H1 (cell line): Measurements from ENCODE around the gene C1QTNF7. TPM values are rescaled to one million over a fixed set of nuclear protein-coding genes. Genes with fewer than 3 reads are reported as not detected.

Experiments used
- CTCF ChIA-PET: fragments of 300-600 bp; sonication (Branson Sonifier 250); formaldehyde crosslinking; loops from one replicate; lab custom pipeline; 2021; ENCODE audit not compliant: partially characterized antibody; lab: Charles Lee
- POLR2A ChIA-PET: fragments of 300-600 bp; sonication (Branson Sonifier 250); formaldehyde crosslinking; loops from one replicate; lab custom pipeline; 2021; ENCODE audit warnings: inconsistent platforms; ENCODE audit not compliant: partially characterized antibody; lab: Charles Lee
- DNase-seq, 2 experiments: peaks; one replicate each; pipeline versions ENCODE4 v3.0.0 to v3.0.0-alpha.2; 2010 to 2022; ENCODE audit warnings: low spot score in 2 of 2, low read depth in 1 of 2, mixed read lengths in 1 of 2
- FAIRE-seq: peaks from 2 replicates; lab custom pipeline; 2011; peaks lifted over from hg19 to GRCh38; lab: Jason Lieb, UNC
- H2AFZ ChIP-seq: 2 replicates; pipeline ENCODE4 v1.8.1; 2012; ENCODE audit warnings: low read length, inconsistent platforms
- H2AK5ac ChIP-seq: 2 replicates; pipeline ENCODE4 v1.6.1; 2013; ENCODE audit warnings: low read depth, low read length
- H2BK120ac ChIP-seq: replicated peaks from 2 replicates; pipeline ENCODE3; 2013; ENCODE audit warnings: low read depth, low read length, inconsistent platforms
- H2BK12ac ChIP-seq: 2 replicates; pipeline ENCODE4 v1.6.1; 2013; ENCODE audit warnings: low read depth, low read length
- H2BK15ac ChIP-seq: 2 replicates; pipeline ENCODE4 v1.6.1; 2013; ENCODE audit warnings: low read length
- H2BK20ac ChIP-seq: 2 replicates; pipeline ENCODE4 v1.6.1; 2013; ENCODE audit warnings: low read length
- H2BK5ac ChIP-seq: 2 replicates; pipeline ENCODE4 v1.6.1; 2013; ENCODE audit warnings: low read depth, low read length
- H3K14ac ChIP-seq: 2 replicates; pipeline ENCODE4 v1.6.1; 2013; ENCODE audit warnings: inconsistent platforms; ENCODE audit not compliant: insufficient read length
- H3K18ac ChIP-seq: 2 replicates; pipeline ENCODE4 v1.6.1; 2013; ENCODE audit warnings: low read length; ENCODE audit errors: extremely low read depth
- H3K23ac ChIP-seq: 2 replicates; pipeline ENCODE4 v1.6.1; 2013; ENCODE audit warnings: inconsistent platforms; ENCODE audit not compliant: insufficient read length
- H3K23me2 ChIP-seq: 2 replicates; pipeline ENCODE4 v1.6.1; 2013; ENCODE audit warnings: low read depth, low read length
- H3K27ac ChIP-seq: 2 replicates; pipeline ENCODE4 v1.6.1; 2011; ENCODE audit warnings: low read depth, low read length, inconsistent platforms
- H3K27me3 ChIP-seq, 4 experiments: replicated peaks in 1 of 4; 1 replicate in 1 of 4; 2 replicates in 3 of 4; pipeline versions ENCODE4 v1.6.1 to v1.8.1; 2011 to 2013; ENCODE audit warnings: low read length in 3 of 4, mild to moderate bottlenecking in 3 of 4, inconsistent platforms in 2 of 4, mixed read lengths in 2 of 4, moderate library complexity in 1 of 4; ENCODE audit not compliant: control insufficient read depth in 3 of 4, insufficient read depth in 3 of 4; ENCODE audit errors: extremely low read depth in 1 of 4
- H3K36me3 ChIP-seq, 4 experiments: 2 replicates each; pipeline versions ENCODE4 v1.6.1 to v1.8.1; 2011 to 2013; ENCODE audit warnings: mild to moderate bottlenecking in 4 of 4, low read length in 3 of 4, moderate library complexity in 2 of 4, control low read depth in 1 of 4, inconsistent platforms in 1 of 4; ENCODE audit not compliant: insufficient read depth in 4 of 4, control insufficient read depth in 2 of 4
- H3K4ac ChIP-seq: replicated peaks from 2 replicates; pipeline ENCODE3; 2013; ENCODE audit warnings: low read length, low read depth, mixed read lengths, inconsistent platforms; ENCODE audit not compliant: insufficient read length
- H3K4me1 ChIP-seq, 4 experiments: replicated peaks in 1 of 4; 1 replicate in 1 of 4; 2 replicates in 3 of 4; pipeline versions ENCODE4 v1.6.1 to v1.8.1; 2011 to 2013; ENCODE audit warnings: low read length in 3 of 4, inconsistent platforms in 2 of 4, mixed read lengths in 1 of 4; ENCODE audit not compliant: insufficient read depth in 4 of 4, control insufficient read depth in 3 of 4
- H3K4me2 ChIP-seq, 2 experiments: 2 replicates each; pipeline versions ENCODE4 v1.6.1 to v1.8.1; 2011 to 2013; ENCODE audit warnings: low read depth in 2 of 2, low read length in 2 of 2, control low read depth in 1 of 2, inconsistent platforms in 1 of 2, mild to moderate bottlenecking in 1 of 2; ENCODE audit not compliant: insufficient read depth in 1 of 2
- H3K4me3 ChIP-seq, 4 experiments: fragments of 200-600, 300-600 bp in 1 of 4; sonication (generic), shearing (Covaris generic), sonication (Bioruptor Twin) in 1 of 4; 2 replicates each; pipeline versions ENCODE4 v1.5.1 to v1.8.1; 2011 to 2016; ENCODE audit warnings: low read length in 4 of 4, low read depth in 3 of 4, control low read depth in 2 of 4, inconsistent platforms in 2 of 4, mild to moderate bottlenecking in 2 of 4, mixed read lengths in 1 of 4, moderate library complexity in 1 of 4; ENCODE audit not compliant: insufficient read depth in 2 of 4; ENCODE audit errors: extremely low read depth in 1 of 4
- H3K56ac ChIP-seq: replicated peaks from 2 replicates; pipeline ENCODE3; 2013; ENCODE audit warnings: low read depth, mild to moderate bottlenecking, mixed read lengths, low read length, inconsistent platforms; ENCODE audit not compliant: insufficient read length
- H3K79me1 ChIP-seq: 2 replicates; pipeline ENCODE4 v1.6.1; 2013; ENCODE audit warnings: low read depth, low read length, control low read depth
- H3K79me2 ChIP-seq, 2 experiments: 2 replicates each; pipeline versions ENCODE4 v1.6.1 to v1.8.1; 2012 to 2013; ENCODE audit warnings: low read length in 2 of 2, mild to moderate bottlenecking in 2 of 2, inconsistent platforms in 1 of 2; ENCODE audit not compliant: insufficient read depth in 2 of 2, control insufficient read depth in 1 of 2
- H3K9ac ChIP-seq, 4 experiments: replicated peaks in 1 of 4; 1 replicate in 1 of 4; 2 replicates in 3 of 4; pipeline versions ENCODE4 v1.6.1 to v1.8.1; 2011 to 2013; ENCODE audit warnings: low read depth in 3 of 4, low read length in 3 of 4, control low read depth in 2 of 4, mild to moderate bottlenecking in 2 of 4, moderate library complexity in 2 of 4, inconsistent platforms in 1 of 4; ENCODE audit errors: extremely low read depth in 1 of 4
- H3K9me3 ChIP-seq, 2 experiments: 2 replicates each; pipeline versions ENCODE4 v1.6.1 to v1.8.1; 2012 to 2013; ENCODE audit warnings: mild to moderate bottlenecking in 2 of 2, moderate library complexity in 2 of 2, control low read depth in 1 of 2, inconsistent platforms in 1 of 2, low read depth in 1 of 2, low read length in 1 of 2, mixed read lengths in 1 of 2; ENCODE audit not compliant: insufficient read depth in 2 of 2
- H4K20me1 ChIP-seq, 2 experiments: replicated peaks in 1 of 2; 2 replicates each; pipeline versions ENCODE3 to v1.8.1; 2011 to 2013; ENCODE audit warnings: inconsistent platforms in 2 of 2, low read length in 2 of 2, mild to moderate bottlenecking in 1 of 2; ENCODE audit not compliant: insufficient read depth in 2 of 2, control insufficient read depth in 1 of 2
- H4K5ac ChIP-seq: 2 replicates; pipeline ENCODE4 v1.6.1; 2013; ENCODE audit warnings: low read length, low read depth, mixed read lengths, inconsistent platforms; ENCODE audit not compliant: insufficient read length
- H4K8ac ChIP-seq: 2 replicates; pipeline ENCODE4 v1.8.0; 2013; ENCODE audit warnings: mild to moderate bottlenecking, moderate library complexity, low read length, inconsistent platforms; ENCODE audit not compliant: insufficient read depth; ENCODE audit errors: extremely low read depth
- H4K91ac ChIP-seq: replicated peaks from 2 replicates; pipeline ENCODE3; 2013; ENCODE audit warnings: low read length, mixed read lengths, inconsistent platforms; ENCODE audit not compliant: insufficient read length
- BCL11A ChIP-seq, 2 experiments: IDR thresholded peaks; one replicate each; pipeline ENCODE4 v1.6.1; 2011; ENCODE audit warnings: low read depth in 2 of 2, low read length in 2 of 2, mild to moderate bottlenecking in 2 of 2
- BRCA1 ChIP-seq: IDR thresholded peaks from 2 replicates; pipeline ENCODE4 v1.6.1; 2012; ENCODE audit warnings: low read depth, low read length, improper control_type of control experiment
- CEBPB ChIP-seq: IDR thresholded peaks from 2 replicates; pipeline ENCODE4 v1.6.1; 2012; ENCODE audit warnings: low read depth, low read length
- PHF8 ChIP-seq: fragments of 200-600 bp; sonication (generic); conservative IDR thresholded peaks from 2 replicates; pipeline ENCODE4 v1.7.1; 2012; ENCODE audit warnings: low read depth, mild to moderate bottlenecking, inconsistent platforms, low read length, moderate library complexity
- RAD21 ChIP-seq, 2 experiments: IDR thresholded peaks in 1 of 2; conservative IDR thresholded peaks in 1 of 2; 2 replicates each; pipeline ENCODE4 v1.6.1; 2011; ENCODE audit warnings: low read depth in 2 of 2, low read length in 2 of 2, improper control_type of control experiment in 1 of 2, inconsistent platforms in 1 of 2, mild to moderate bottlenecking in 1 of 2, moderate library complexity in 1 of 2
- RFX5 ChIP-seq: IDR thresholded peaks from 2 replicates; pipeline ENCODE4 v1.6.1; 2011; ENCODE audit warnings: low read depth, low read length, improper control_type of control experiment, borderline replicate concordance
- SIRT6 ChIP-seq: IDR thresholded peaks from one replicate; pipeline ENCODE4 v1.7.1; 2012; ENCODE audit warnings: low read length, inconsistent platforms
- YY1 ChIP-seq: IDR thresholded peaks from 2 replicates; pipeline ENCODE4 v1.6.1; 2011; ENCODE audit warnings: low read depth, mild to moderate bottlenecking, low read length
- WGBS, 2 experiments: shearing (Covaris generic) in 1 of 2; methylation state at CpG; one replicate each; pipeline versions ENCODE4 v1.1.6 to v1.1.7; 2013 to 2015; ENCODE audit warnings: low lambda C conversion rate in 2 of 2, mixed read lengths in 2 of 2, inconsistent platforms in 1 of 2, low coverage in 1 of 2, missing lambda C conversion rate in 1 of 2; ENCODE audit not compliant: insufficient replicate concordance in 2 of 2, insufficient coverage in 1 of 2, insufficient read length in 1 of 2; ENCODE audit errors: extremely low coverage in 1 of 2, missing lambda C conversion rate in 1 of 2; 5-methylcytosine and 5-hydroxymethylcytosine counted together
- polyA plus RNA-seq, 7 experiments: library from polyadenylated mRNA; depleted of rRNA in 3 of 7; stranded (reverse) in 5 of 7; unstranded in 2 of 7; fragments of >200 nt in 5 of 7; fragments of 200-250 nt in 2 of 7; gene quantifications; 1 replicate in 5 of 7; 2 replicates in 1 of 7; 4 replicates in 1 of 7; pipeline versions ENCODE4 v1.2.1 to v1.2.3, GENCODE V29; 2011 to 2013; ENCODE audit warnings: missing spikeins in 2 of 7, mixed read lengths in 2 of 7
- total RNA-seq: library from RNA; stranded (reverse); fragmentation: NEBNext Ultra II Directional; extraction: Animal tissue kit (Norgen Biotek cat#: 25700); gene quantifications from 2 replicates; pipeline ENCODE4 v1.2.1, GENCODE V29; 2021
- TF ChIP-seq, protein P1 (sequence below), 3 experiments: IDR thresholded peaks; 1 replicate in 2 of 3; 2 replicates in 1 of 3; pipeline versions ENCODE4 v1.5.1 to v1.6.1; 2011; ENCODE audit warnings: low read length in 3 of 3, mild to moderate bottlenecking in 3 of 3, inconsistent platforms in 2 of 3, low read depth in 1 of 3, moderate library complexity in 1 of 3; ENCODE audit not compliant: insufficient read depth in 1 of 3; ENCODE audit errors: control extremely low read depth in 1 of 3

The C1QTNF7 gene
- total and polyA plus RNA-seq, 2 of the 8 experiments (the other 6 are each of a cell fraction or from before 2014, with no cell fraction given) = not detected

DNA sequence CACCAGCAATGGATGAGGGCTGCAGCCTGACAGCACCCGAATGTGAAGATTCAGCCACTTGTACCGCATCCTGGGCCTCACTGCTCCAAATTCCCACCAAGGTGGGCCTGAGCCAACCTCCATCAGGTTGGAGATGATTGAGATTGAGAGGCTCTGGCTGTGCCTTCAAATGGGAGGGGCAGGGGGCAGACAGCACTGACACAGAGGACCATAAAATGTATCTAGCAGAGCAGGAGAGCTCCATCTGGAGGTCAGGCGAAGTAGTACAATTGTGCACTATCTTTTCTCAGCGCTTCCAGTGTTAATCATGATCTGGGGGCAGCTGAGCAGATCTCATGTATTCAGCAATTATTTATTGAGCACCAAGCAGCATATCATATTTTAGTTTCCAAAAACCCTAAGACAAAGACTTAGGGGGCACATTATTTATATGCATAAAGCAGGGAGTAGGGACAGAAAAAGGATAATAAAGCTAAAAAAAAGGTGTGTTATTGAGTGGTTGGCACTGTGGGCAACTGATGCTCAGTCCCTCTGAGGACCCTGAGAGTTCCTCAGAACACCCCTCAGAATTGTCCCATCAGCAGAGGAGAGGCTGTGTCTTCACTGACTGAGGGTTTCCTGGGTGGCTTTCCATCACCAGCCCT, 31.6 kb upstream of the C1QTNF7 start:
- Histone ChIP-seq H3K36me3 (no peaks in the 10 kb centered on the region), H2BK20ac (no peak overlapping the region), H3K79me2 (no peaks in the 10 kb centered on the region), H4K8ac (no peak overlapping the region), H3K23me2 (no peaks in the 10 kb centered on the region), H3K56ac (no peak overlapping the region), H3K79me1 (no peaks in the 10 kb centered on the region), H4K5ac (no peak overlapping the region), H3K4me3 (no peak overlapping the region), H3K4ac (no peak overlapping the region), H3K14ac (no peak overlapping the region), H2BK12ac (no peak overlapping the region), H3K27ac (no peak overlapping the region), H3K27me3 (no peaks in the 10 kb centered on the region), H2AFZ (no peak overlapping the region), H2BK15ac (no peak overlapping the region), H2BK5ac (no peak overlapping the region), H3K9ac (no peak overlapping the region), H2BK120ac (no peak overlapping the region), H2AK5ac (no peak overlapping the region), H3K4me2 (no peak overlapping the region), H3K9me3 (no peaks in the 10 kb centered on the region), H3K18ac (no peak overlapping the region), H4K91ac (no peak overlapping the region), H3K4me1 (peaks cover 0 to 2% (median 0%) of the 10 kb centered on the region in 4 experiments; a peak in 1 of 7 replicates), H3K23ac (no peak overlapping the region), H4K20me1 (no peaks in the 10 kb centered on the region)
- 53% methylated on average over 4 of the region's 4 CpGs; no CpG with 5 or more reads in 1 of the 2 experiments for WGBS, 2 experiments
- FAIRE-seq = peak; percentile 92
- CTCF ChIA-PET = interaction anchor here (0.6 to 7.6 kb wide), 48 partner anchors 10 to 491 kb away, joined by 3 to 88 read pairs (median 5); partner anchors contain the start of gene CC2D2A
- TF ChIP-seq PHF8 (no peak), RFX5 (no peak), BCL11A (IDR thresholded peaks at IDR 0.05; ENCODE audit: low read depth in 2 of 2, low read length in 2 of 2) (no peak), RAD21 (IDR thresholded peaks at IDR 0.05 in 1 of 2, conservative IDR thresholded peaks at IDR 0.05 in 1 of 2; ENCODE audit: low read depth in 2 of 2, low read length in 2 of 2) (peak; percentile 87 to 89), CEBPB (no peak), BRCA1 (no peak), YY1 (0 out of 2 replicates have a peak, but pooled peaks have one; percentile 20), SIRT6 (no peak)
- TF ChIP-seq, protein P1, sequence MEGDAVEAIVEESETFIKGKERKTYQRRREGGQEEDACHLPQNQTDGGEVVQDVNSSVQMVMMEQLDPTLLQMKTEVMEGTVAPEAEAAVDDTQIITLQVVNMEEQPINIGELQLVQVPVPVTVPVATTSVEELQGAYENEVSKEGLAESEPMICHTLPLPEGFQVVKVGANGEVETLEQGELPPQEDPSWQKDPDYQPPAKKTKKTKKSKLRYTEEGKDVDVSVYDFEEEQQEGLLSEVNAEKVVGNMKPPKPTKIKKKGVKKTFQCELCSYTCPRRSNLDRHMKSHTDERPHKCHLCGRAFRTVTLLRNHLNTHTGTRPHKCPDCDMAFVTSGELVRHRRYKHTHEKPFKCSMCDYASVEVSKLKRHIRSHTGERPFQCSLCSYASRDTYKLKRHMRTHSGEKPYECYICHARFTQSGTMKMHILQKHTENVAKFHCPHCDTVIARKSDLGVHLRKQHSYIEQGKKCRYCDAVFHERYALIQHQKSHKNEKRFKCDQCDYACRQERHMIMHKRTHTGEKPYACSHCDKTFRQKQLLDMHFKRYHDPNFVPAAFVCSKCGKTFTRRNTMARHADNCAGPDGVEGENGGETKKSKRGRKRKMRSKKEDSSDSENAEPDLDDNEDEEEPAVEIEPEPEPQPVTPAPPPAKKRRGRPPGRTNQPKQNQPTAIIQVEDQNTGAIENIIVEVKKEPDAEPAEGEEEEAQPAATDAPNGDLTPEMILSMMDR (IDR thresholded peaks at IDR 0.05; ENCODE audit: control extremely low read depth in 1 of 3, insufficient read depth in 1 of 3, low read depth in 1 of 3, low read length in 3 of 3) = peak; percentile 41 to 83 (median 82)
- POLR2A ChIA-PET = no interaction called here
- peak; percentile 9 to 80 for DNase-seq
